Measurements from ENCODE around the gene SCMH1.

GRCh38 chr1:41169799-41170180, 72.3 kb downstream of the SCMH1 start:
- TF ChIP-seq, protein P1, sequence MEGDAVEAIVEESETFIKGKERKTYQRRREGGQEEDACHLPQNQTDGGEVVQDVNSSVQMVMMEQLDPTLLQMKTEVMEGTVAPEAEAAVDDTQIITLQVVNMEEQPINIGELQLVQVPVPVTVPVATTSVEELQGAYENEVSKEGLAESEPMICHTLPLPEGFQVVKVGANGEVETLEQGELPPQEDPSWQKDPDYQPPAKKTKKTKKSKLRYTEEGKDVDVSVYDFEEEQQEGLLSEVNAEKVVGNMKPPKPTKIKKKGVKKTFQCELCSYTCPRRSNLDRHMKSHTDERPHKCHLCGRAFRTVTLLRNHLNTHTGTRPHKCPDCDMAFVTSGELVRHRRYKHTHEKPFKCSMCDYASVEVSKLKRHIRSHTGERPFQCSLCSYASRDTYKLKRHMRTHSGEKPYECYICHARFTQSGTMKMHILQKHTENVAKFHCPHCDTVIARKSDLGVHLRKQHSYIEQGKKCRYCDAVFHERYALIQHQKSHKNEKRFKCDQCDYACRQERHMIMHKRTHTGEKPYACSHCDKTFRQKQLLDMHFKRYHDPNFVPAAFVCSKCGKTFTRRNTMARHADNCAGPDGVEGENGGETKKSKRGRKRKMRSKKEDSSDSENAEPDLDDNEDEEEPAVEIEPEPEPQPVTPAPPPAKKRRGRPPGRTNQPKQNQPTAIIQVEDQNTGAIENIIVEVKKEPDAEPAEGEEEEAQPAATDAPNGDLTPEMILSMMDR (IDR thresholded peaks at IDR 0.05; ENCODE audit: poor library complexity, severe bottlenecking) = no peak
- TF ChIP-seq POLR2AphosphoS5 (IDR thresholded peaks at IDR 0.05) (no peak), EP300 (conservative IDR thresholded peaks at IDR 0.05; ENCODE audit: poor library complexity, severe bottlenecking) (no peak)

Data from neural cell (in vitro differentiated cells).